ENCODE results near the gene TEX28. TPM values are rescaled to one million over a fixed set of nuclear protein-coding genes. Genes with fewer than 3 reads are reported as not detected.
"Not testable (repeated sequence)": the region's sequence is repeated elsewhere in the genome, so short reads cannot be mapped to it uniquely, and the experiment has no call there.

Gene TEX28
- total RNA-seq, 1 donor from 2014 or later: not detected

- no peak for DNase-seq
Measured at GRCh38 chrX:154310616-154311536, 16.0 kb upstream of the TEX28 start.

GRCh38 chrX:154309041-154309775 lies 14.3 kb upstream of the TEX28 start:
- DNase-seq: no peak

DNA sequence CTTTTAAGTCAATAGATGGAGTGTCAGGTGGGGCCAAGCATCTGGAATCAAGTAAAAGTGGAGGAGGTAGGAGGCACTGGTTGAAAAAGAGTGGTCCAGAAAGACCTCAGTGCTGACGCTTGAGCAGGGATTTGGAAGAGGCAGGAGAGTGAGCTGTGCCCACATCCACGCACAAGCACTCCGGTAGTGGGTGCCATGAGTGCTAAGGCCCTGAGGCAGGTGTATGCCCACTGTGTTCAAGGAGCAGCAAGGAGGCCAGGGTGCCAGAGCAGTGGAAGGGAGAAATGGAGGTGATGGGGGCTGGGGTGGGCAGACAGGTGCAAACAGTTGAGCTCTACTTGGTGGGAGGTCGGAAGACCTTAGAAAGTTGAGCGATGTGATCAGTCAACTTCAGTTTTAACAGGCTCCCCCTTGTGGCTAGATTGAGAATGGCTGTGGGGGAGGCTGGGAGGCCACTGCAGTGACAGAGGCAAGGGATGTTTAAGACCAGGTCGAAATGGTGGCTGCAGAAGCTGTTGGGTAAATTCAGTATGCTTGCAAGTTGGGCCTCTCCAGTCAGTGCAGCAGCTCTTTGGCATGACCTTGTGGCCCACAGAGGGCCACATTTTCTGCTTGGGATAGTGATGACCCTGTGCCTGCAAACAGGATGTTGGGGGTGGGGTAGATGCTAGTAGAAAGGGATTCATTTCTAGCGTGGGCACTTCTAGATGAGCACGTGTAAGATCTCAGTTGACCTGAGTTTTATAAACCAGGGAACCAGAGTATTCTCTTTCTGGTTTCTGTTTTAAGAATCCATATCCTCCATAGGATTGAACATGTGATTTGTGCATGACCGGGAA lies 13.4 kb upstream of the TEX28 start:
- DNase-seq: peak; percentile 40

DNA sequence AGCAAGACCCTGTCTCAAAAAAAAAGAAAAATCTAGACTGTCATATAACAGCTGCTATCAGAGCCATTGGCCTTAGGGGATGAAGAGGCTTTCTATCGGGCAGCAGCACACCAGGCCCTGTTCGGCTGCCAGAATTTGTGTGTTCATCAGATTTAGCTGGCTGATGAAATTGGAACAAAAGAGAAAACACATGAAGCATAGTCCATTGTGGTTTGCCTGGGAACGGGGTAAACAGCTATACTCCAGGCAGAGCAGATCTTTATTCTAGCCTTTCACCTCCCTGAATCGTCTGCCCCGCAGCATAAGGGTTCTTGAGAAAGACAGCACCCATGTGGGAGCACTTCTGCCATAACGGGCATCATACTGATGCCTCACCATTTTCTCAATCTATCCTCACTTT lies 12.3 kb upstream of the TEX28 start:
- DNase-seq: no peak

DNA sequence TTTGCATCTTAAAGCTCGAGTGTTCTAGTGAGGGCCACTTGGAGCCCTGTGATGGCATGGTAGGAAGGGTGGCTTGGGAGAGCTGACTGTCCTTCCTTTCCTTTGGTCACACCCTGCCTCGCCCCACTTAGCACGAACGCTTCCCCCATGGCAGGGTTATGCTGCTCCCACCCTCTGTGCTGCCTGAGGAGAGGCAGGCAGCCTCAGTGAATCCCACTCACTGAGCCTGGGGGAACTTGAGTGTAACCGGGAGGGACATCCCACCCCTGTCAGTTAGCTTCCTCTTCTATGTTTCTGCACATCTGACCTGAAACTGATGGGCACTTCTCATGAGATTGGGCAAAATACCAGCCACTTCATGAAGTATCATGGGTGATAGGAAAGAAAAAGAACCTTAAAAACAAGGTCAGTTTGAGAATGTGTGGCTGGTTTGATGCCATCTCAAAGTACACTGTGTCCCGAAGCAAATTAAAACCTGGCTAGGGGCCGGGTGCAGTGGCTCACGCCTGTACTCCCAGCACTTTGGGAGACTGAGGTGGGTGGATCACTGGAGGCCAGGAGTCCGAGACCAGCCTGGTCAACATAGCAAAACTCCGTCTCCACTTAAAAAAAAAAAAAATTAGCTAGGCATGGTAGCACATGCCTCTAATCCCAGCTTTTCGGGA lies 10.7 kb upstream of the TEX28 start:
- DNase-seq: no peak

DNA sequence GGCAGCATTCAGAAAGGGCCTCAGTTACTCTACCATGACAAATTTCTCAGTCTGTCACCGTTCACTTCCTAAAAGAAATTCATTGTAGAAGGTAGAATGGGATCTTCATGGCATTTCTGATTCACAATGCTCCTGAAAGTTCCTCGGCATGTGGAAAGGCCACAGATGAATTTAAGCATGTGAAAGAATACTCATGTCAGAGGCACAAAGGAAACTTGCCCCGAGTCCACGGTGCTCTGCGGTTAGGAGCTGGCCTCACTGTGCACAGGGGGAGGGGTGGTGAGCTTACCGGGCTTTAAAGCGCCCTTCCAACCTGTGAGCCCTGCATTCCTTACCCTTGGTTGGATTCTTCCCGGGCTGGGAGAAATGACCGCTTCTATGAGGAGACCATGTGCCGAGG lies 9.9 kb upstream of the TEX28 start:
- DNase-seq: no peak

DNA sequence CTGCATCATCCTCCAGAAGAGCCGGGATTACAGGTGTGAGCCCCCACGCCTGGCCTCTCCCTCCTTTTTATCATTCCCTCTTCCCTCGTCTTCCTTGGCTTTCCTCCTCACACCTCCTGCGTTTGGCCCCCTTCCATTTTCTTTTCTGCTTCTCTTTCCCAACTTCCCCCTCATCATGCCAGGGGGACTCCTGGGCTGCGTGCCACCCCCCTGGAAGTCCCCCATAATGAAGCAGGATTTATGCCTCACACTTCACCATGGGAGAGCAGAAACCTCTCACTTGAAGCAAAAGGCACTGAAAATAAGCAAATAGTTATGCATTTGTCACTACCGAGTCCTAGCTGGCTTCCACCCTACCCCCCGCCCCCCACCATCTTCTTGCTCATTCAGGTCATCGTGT lies 8.6 kb upstream of the TEX28 start:
- no peak for DNase-seq

DNA sequence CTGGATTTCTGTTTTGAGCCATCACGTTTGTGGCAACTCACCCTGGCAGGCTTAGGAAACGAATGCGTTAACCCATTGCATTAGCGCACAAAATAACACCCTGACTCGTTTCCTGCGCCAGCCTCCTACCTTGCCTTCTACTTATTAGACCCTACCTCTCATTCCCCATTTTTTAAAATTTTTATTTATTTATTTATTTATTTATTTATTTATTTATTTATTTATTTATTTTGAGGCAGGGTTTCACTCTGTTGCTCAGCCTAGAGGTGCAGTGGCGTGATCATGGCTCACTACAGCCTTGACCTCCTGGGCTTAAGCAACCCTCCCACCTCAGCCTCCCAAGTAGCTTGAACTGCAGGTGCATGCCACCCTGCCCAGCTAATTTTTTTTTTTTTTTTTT lies 8.1 kb upstream of the TEX28 start:
- not testable (repeated sequence) for DNase-seq

DNA sequence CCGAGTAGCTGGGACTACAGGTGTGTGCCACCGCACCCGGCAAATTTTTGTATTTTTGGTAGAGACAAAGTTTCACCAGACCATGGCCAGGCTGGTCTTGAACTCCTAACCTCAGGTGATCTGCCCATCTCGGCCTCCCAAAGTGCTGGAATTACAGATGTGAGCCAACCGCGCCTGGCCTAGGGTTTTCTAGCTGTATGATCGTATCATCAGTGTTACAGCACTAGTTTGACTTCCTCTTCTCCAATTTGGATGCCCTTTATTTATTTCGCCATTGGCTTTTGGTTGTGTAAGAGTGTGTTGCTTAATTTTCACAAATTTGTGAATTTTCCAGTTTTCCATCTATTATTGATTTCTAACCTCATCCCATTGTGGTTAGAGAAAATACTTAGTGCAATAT lies 5.9 kb upstream of the TEX28 start:
- no peak for DNase-seq

DNA sequence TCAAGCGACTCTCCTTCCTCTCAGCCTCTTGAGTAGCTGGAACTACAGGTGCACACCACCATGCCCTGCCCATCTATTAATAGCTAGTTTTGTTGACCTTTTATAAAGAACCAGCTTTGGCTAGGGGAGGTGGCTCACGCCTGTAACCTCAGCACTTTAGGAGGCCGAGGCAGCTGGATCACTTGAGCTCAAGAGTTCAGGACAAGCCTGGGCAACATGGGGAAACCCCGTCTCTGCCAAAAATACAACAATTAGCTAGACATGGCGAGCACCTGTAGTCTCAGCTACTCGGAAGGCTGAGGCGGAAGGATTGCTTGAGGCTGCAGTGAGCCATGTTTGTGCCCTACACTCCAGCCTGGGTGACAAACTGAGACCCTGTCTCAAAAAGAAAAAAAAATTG lies 3.4 kb upstream of the TEX28 start:
- DNase-seq: peak; percentile 11

- no peak for DNase-seq
Measured at GRCh38 chrX:154296731-154297130, 1.8 kb upstream of the TEX28 start.

DNA sequence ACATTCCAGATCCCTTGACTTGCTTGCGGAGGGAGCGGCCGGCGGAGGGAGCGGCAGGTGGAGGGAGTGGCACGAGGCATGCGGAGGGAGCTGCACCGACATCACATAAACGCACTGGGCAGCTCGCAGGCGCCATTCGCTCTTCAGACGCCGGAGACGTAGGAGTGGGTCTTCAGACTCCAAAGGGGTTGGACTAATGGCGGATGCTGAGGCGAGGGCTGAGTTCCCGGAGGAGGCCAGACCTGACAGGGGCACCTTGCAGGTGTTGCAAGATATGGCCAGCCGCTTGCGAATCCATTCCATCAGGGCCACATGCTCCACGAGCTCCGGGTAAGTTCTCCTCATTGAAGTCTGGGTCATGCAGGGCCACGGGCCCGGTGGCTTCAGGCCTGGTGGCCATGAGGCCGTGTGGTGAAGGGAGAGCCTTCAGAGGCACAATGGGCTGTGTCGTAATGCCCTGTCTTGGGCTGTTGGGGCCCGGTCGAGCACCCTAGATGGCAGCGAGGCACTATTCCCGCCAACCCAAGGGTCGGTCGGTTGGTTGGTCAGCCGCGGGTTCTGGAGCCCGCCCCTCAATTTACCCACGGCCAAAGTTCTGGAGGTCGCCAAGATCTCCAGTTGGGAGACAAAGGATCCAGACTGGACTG lies 863 bp upstream of the TEX28 start, which contains the start of gene TKTL1:
Gene TKTL1 (plus strand): TSS at position 132 of the 647 bp plus-strand sequence. CDS start 65 bp downstream, at position 197.
- no peak for DNase-seq

GRCh38 chrX:154286406-154286805 lies 8.5 kb downstream of the TEX28 start:
- DNase-seq: not testable (repeated sequence)

DNA sequence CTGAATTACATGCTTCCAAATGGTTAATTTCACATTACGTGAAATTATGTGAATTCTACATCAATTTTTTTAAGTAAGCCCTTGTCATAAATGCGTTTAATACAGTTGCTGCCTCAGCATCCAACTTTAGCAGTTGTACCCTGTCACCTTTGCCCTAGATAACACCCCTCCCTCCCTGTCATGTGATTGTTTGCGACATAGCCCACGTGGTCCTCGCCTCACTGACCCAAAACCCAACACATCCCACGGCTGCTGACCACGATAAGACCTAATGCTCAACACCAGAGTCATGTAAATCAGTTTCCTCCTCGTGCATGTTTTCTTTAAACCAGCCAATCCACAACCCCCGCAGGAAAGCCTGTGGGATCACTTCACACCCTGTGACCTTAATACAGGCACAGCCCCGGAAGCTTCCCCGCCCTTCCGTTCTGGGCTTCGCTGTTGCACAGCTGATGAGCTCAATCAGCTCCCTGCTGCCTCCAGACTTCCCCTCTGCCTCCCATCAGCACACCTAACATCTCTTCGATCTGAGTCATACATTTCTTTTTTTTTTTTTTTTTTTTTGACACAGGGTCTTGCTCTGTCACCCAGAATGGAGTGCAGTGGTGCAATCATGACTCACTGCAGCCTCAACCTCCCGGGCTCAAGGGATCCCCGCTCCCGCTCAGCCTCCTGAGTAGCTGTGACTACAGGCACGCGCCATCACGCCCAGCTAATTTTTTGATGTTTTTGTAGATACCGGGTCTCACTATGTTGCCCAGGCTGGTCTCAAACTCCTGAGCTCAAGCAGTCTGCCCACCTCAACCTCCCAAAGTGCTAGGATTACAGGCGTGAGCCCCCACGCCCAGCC lies 10.2 kb downstream of the TEX28 start:
- DNase-seq: not testable (repeated sequence)

GRCh38 chrX:154269245-154269644 lies 25.7 kb downstream of the TEX28 start:
- DNase-seq: not testable (repeated sequence)

GRCh38 chrX:154263072-154263471 lies 31.9 kb downstream of the TEX28 start:
- not testable (repeated sequence) for DNase-seq

- DNase-seq: not testable (repeated sequence)
Measured at GRCh38 chrX:154258711-154259110, 36.2 kb downstream of the TEX28 start.

GRCh38 chrX:154257282-154257681 lies 37.6 kb downstream of the TEX28 start, which contains the start of gene OPN1MW3:
Gene OPN1MW3 (plus strand): TSS chrX:154257582. CDS start chrX:154257620, 38 bp downstream.
- DNase-seq: not testable (repeated sequence)

GRCh38 chrX:154248076-154248475 lies 46.8 kb downstream of the TEX28 start:
- not testable (repeated sequence) for DNase-seq

Measured in tongue (tissue), 2 donors.